ENCODE data around the gene SEPTIN8.

SEPTIN8 gene

GRCh38 chr5:132729896-132730295, 47.1 kb downstream of the SEPTIN8 start:
- H3K9ac ChIP-seq (ENCODE audit: low read length), result no peak overlapping the region
- H3K27ac ChIP-seq (ENCODE audit: low read depth, low read length), result no peak overlapping the region
- H3K4me1 ChIP-seq (ENCODE audit: control insufficient read depth, insufficient read depth, low read length), result no peaks in the 10 kb centered on the region
- no peaks in the 10 kb centered on the region for H3K36me3 ChIP-seq (ENCODE audit: control insufficient read depth, insufficient read depth, low read length)
- H3K27me3 ChIP-seq (ENCODE audit: control insufficient read depth, insufficient read depth, low read length), result no peaks in the 10 kb centered on the region
- no peak overlapping the region for H3K4me3 ChIP-seq (ENCODE audit: low read length)

GRCh38 chr5:132725745-132726144, 51.3 kb downstream of the SEPTIN8 start:
- H3K27ac ChIP-seq (ENCODE audit: low read depth, low read length), result no peak overlapping the region
- H3K36me3 ChIP-seq (ENCODE audit: control insufficient read depth, insufficient read depth, low read length), result no peaks in the 10 kb centered on the region
- H3K4me3 ChIP-seq (ENCODE audit: low read length), result no peak overlapping the region
- H3K4me1 ChIP-seq (ENCODE audit: control insufficient read depth, insufficient read depth, low read length), result no peaks in the 10 kb centered on the region
- H3K27me3 ChIP-seq (ENCODE audit: control insufficient read depth, insufficient read depth, low read length), result no peaks in the 10 kb centered on the region
- no peak overlapping the region for H3K9ac ChIP-seq (ENCODE audit: low read length)

GRCh38 chr5:132718544-132719312, 58.3 kb downstream of the SEPTIN8 start:
- H3K27me3 ChIP-seq (ENCODE audit: control insufficient read depth, insufficient read depth, low read length), result no peaks in the 10 kb centered on the region
- no peak overlapping the region for H3K4me3 ChIP-seq (ENCODE audit: low read length)
- H3K27ac ChIP-seq (ENCODE audit: low read depth, low read length), result no peak overlapping the region

GRCh38 chr5:132714456-132715307, 62.4 kb downstream of the SEPTIN8 start:
- Histone ChIP-seq H3K4me3 (ENCODE audit: low read length) (no peak overlapping the region), H3K4me1 (ENCODE audit: control insufficient read depth, insufficient read depth, low read length) (no peaks in the 10 kb centered on the region), H3K27ac (ENCODE audit: low read depth, low read length) (no peak overlapping the region), H3K36me3 (ENCODE audit: control insufficient read depth, insufficient read depth, low read length) (no peaks in the 10 kb centered on the region), H3K27me3 (ENCODE audit: control insufficient read depth, insufficient read depth, low read length) (no peaks in the 10 kb centered on the region), H3K9ac (ENCODE audit: low read length) (no peak overlapping the region)

More at GRCh38 chr5:132718544-132719312, 58.3 kb downstream of the SEPTIN8 start:
- no peaks in the 10 kb centered on the region for H3K4me1 ChIP-seq (ENCODE audit: control insufficient read depth, insufficient read depth, low read length)
- H3K36me3 ChIP-seq (ENCODE audit: control insufficient read depth, insufficient read depth, low read length), result no peaks in the 10 kb centered on the region
- H3K9ac ChIP-seq (ENCODE audit: low read length), result no peak overlapping the region

GRCh38 chr5:132708645-132709044, 68.4 kb downstream of the SEPTIN8 start:
- H3K27me3 ChIP-seq (ENCODE audit: control insufficient read depth, insufficient read depth, low read length), result no peaks in the 10 kb centered on the region
- H3K27ac ChIP-seq (ENCODE audit: low read depth, low read length), result no peak overlapping the region
- H3K4me1 ChIP-seq (ENCODE audit: control insufficient read depth, insufficient read depth, low read length), result no peaks in the 10 kb centered on the region
- H3K36me3 ChIP-seq (ENCODE audit: control insufficient read depth, insufficient read depth, low read length), result no peaks in the 10 kb centered on the region
- H3K9ac ChIP-seq (ENCODE audit: low read length), result no peak overlapping the region
- H3K4me3 ChIP-seq (ENCODE audit: low read length), result no peak overlapping the region

GRCh38 chr5:132704875-132705274, 72.2 kb downstream of the SEPTIN8 start:
- no peak overlapping the region for H3K4me3 ChIP-seq (ENCODE audit: low read length)
- H3K9ac ChIP-seq (ENCODE audit: low read length), result no peak overlapping the region
- no peaks in the 10 kb centered on the region for H3K36me3 ChIP-seq (ENCODE audit: control insufficient read depth, insufficient read depth, low read length)
- H3K4me1 ChIP-seq (ENCODE audit: control insufficient read depth, insufficient read depth, low read length), result no peaks in the 10 kb centered on the region
- no peak overlapping the region for H3K27ac ChIP-seq (ENCODE audit: low read depth, low read length)
- H3K27me3 ChIP-seq (ENCODE audit: control insufficient read depth, insufficient read depth, low read length), result no peaks in the 10 kb centered on the region
